Measurements from ENCODE around the gene DBI.

- TF ChIP-seq, protein P1, sequence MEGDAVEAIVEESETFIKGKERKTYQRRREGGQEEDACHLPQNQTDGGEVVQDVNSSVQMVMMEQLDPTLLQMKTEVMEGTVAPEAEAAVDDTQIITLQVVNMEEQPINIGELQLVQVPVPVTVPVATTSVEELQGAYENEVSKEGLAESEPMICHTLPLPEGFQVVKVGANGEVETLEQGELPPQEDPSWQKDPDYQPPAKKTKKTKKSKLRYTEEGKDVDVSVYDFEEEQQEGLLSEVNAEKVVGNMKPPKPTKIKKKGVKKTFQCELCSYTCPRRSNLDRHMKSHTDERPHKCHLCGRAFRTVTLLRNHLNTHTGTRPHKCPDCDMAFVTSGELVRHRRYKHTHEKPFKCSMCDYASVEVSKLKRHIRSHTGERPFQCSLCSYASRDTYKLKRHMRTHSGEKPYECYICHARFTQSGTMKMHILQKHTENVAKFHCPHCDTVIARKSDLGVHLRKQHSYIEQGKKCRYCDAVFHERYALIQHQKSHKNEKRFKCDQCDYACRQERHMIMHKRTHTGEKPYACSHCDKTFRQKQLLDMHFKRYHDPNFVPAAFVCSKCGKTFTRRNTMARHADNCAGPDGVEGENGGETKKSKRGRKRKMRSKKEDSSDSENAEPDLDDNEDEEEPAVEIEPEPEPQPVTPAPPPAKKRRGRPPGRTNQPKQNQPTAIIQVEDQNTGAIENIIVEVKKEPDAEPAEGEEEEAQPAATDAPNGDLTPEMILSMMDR (IDR thresholded peaks at IDR 0.05): no peak
- TF ChIP-seq POLR2A (IDR thresholded peaks at IDR 0.05; ENCODE audit: low read length): no peak
- TF ChIP-seq CEBPB (IDR thresholded peaks at IDR 0.05): no peak
- TF ChIP-seq RARB (CRISPR knock-in tag; IDR thresholded peaks at IDR 0.05): no peak
- TF ChIP-seq EP300 (IDR thresholded peaks at IDR 0.05): no peak
- TF ChIP-seq, protein P2, sequence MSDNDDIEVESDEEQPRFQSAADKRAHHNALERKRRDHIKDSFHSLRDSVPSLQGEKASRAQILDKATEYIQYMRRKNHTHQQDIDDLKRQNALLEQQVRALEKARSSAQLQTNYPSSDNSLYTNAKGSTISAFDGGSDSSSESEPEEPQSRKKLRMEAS (IDR thresholded peaks at IDR 0.05): no peak
- TF ChIP-seq MAFK (IDR thresholded peaks at IDR 0.05; ENCODE audit: partially characterized antibody): peak; percentile 49
- no peak for TF ChIP-seq FOSL2 (IDR thresholded peaks at IDR 0.05)
- no peak for TF ChIP-seq FOSL2 (CRISPR knock-in tag; IDR thresholded peaks at IDR 0.05)
Observed at GRCh38 chr2:119408221-119408619, 41.4 kb downstream of the DBI start.
